ENCODE results near the gene UBE2D3. TPM values are rescaled to one million over a fixed set of nuclear protein-coding genes. Genes with fewer than 3 reads are reported as not detected.

UBE2D3 gene
- total RNA-seq, 4 donors from 2014 or later, result 154 to 316 (median 267) TPM

- Histone ChIP-seq H3K4me3 (no peak overlapping the region), H3K9me3 (no peaks in the 10 kb centered on the region), H3K4me1 (no peaks in the 10 kb centered on the region), H3K27ac (no peak overlapping the region), H3K27me3 (no peaks in the 10 kb centered on the region), H3K36me3 (no peaks in the 10 kb centered on the region)
- no peak for DNase-seq
- intact Hi-C loops (cut with DNase I; ENCODE audit: low total_unique reads), result no loop called here
- in situ Hi-C loops (cut with MboI; ENCODE audit: low pct_ligation_motif_present in 1 of 4, low pct_unique_long_range_greater_than_20kb in 1 of 4, low sequenced_read_pairs in 3 of 4), result loop anchor here in 1 of 4 donors (25.0 kb wide), 1 partner anchor 169 kb away; the partner anchor contains the start of gene SLC9B1
- TF ChIP-seq POLR2AphosphoS5 (IDR thresholded peaks at IDR 0.05), result no peak
- no peak for TF ChIP-seq POLR2A (IDR thresholded peaks at IDR 0.05)
- TF ChIP-seq CTCF (IDR thresholded peaks at IDR 0.05), result no peak
- TF ChIP-seq EP300 (IDR thresholded peaks at IDR 0.05; ENCODE audit: low read depth), result no peak
Observed at GRCh38 chr4:102843273-102843672, 15.9 kb upstream of the UBE2D3 start.

- TF ChIP-seq EP300 (IDR thresholded peaks at IDR 0.05; ENCODE audit: low read depth), result no peak
- no peak for TF ChIP-seq CTCF (IDR thresholded peaks at IDR 0.05)
- TF ChIP-seq POLR2AphosphoS5 (IDR thresholded peaks at IDR 0.05), result no peak
- no peak for TF ChIP-seq POLR2A (IDR thresholded peaks at IDR 0.05)
- intact Hi-C loops (cut with DNase I; ENCODE audit: low total_unique reads) (no loop called here), in situ Hi-C loops (cut with MboI; ENCODE audit: low pct_ligation_motif_present in 1 of 4, low pct_unique_long_range_greater_than_20kb in 1 of 4, low sequenced_read_pairs in 3 of 4) (loop anchor here in 1 of 4 donors (25.0 kb wide), 1 partner anchor 170 kb away; the partner anchor contains the start of gene SLC9B1)
- 80 to 86% methylated on average over 1 to 3 of the region's 3 CpGs for WGBS, 2 donors (ENCODE audit: low coverage in 1 of 2)
- Histone ChIP-seq H3K4me3 (no peak overlapping the region), H3K27ac (no peak overlapping the region), H3K9me3 (no peaks in the 10 kb centered on the region), H3K4me1 (no peaks in the 10 kb centered on the region), H3K27me3 (no peaks in the 10 kb centered on the region), H3K36me3 (no peaks in the 10 kb centered on the region)
- DNase-seq, result no peak
Observed at GRCh38 chr4:102842367-102842766, 15.0 kb upstream of the UBE2D3 start.

- Histone ChIP-seq H3K27me3 (no peaks in the 10 kb centered on the region), H3K9me3 (no peaks in the 10 kb centered on the region), H3K27ac (no peak overlapping the region), H3K36me3 (no peaks in the 10 kb centered on the region), H3K4me1 (no peaks in the 10 kb centered on the region), H3K4me3 (no peak overlapping the region)
- no peak for DNase-seq
- TF ChIP-seq CTCF (IDR thresholded peaks at IDR 0.05) (no peak), EP300 (IDR thresholded peaks at IDR 0.05; ENCODE audit: low read depth) (no peak), POLR2AphosphoS5 (IDR thresholded peaks at IDR 0.05) (no peak)
- intact Hi-C loops (cut with DNase I; ENCODE audit: low total_unique reads), result no loop called here
- in situ Hi-C loops (cut with MboI; ENCODE audit: low pct_ligation_motif_present in 1 of 4, low pct_unique_long_range_greater_than_20kb in 1 of 4, low sequenced_read_pairs in 3 of 4), result loop anchor here in 1 of 4 donors (25.0 kb wide), 1 partner anchor 176 kb away; the partner anchor contains the start of gene SLC9B1
- WGBS, 2 donors (ENCODE audit: low coverage in 1 of 2), result 93 to 100% methylated on average over 1 of the region's 1 CpG
Observed at GRCh38 chr4:102836596-102836995, 9.2 kb upstream of the UBE2D3 start.

GRCh38 chr4:102832667-102833066 lies 5.3 kb upstream of the UBE2D3 start:
- Histone ChIP-seq H3K27ac (no peak overlapping the region), H3K4me3 (no peak overlapping the region), H3K9me3 (no peaks in the 10 kb centered on the region), H3K4me1 (peaks cover 7 to 13% (median 9%) of the 10 kb centered on the region in 4 donors), H3K36me3 (no peaks in the 10 kb centered on the region), H3K27me3 (no peaks in the 10 kb centered on the region)
- 90% methylated on average over 1 of the region's 1 CpG; no CpG with 5 or more reads in 1 of the 2 donors for WGBS, 2 donors (ENCODE audit: low coverage in 1 of 2)
- intact Hi-C loops (cut with DNase I; ENCODE audit: low total_unique reads), result no loop called here
- DNase-seq, result no peak
- TF ChIP-seq CTCF (IDR thresholded peaks at IDR 0.05) (no peak), POLR2AphosphoS5 (IDR thresholded peaks at IDR 0.05) (no peak)
- in situ Hi-C loops (cut with MboI; ENCODE audit: low pct_ligation_motif_present in 1 of 4, low pct_unique_long_range_greater_than_20kb in 1 of 4, low sequenced_read_pairs in 3 of 4), result loop anchor here in 1 of 4 donors (25.0 kb wide), 1 partner anchor 180 kb away; the partner anchor contains the start of gene SLC9B1
